ACC112 (cell line): Measurements from ENCODE around the gene AUTS2.

Experiments
- H2AFZ ChIP-seq: fragments of 200-600 bp; sonication (generic); one replicate; pipeline ENCODE4 v1.6.0; 2017; ENCODE audit warnings: antibody characterized with exemption, low read length; ENCODE audit not compliant: unreplicated experiment
- H3K27ac ChIP-seq: fragments of 200-600 bp; sonication (generic); 2 replicates; pipeline ENCODE4 v1.5.1; 2014; ENCODE audit warnings: low read depth, mild to moderate bottlenecking, antibody characterized with exemption, low read length, moderate library complexity
- H3K27me3 ChIP-seq: fragments of 200-600 bp; sonication (generic); 2 replicates; pipeline ENCODE4 v1.6.1; 2014; ENCODE audit warnings: mild to moderate bottlenecking, antibody characterized with exemption, low read length, moderate library complexity, mixed read lengths; ENCODE audit not compliant: insufficient read depth
- H3K36me3 ChIP-seq: fragments of 200-600 bp; sonication (generic); 2 replicates; pipeline ENCODE4 v1.6.1; 2016; ENCODE audit warnings: mild to moderate bottlenecking, antibody characterized with exemption, low read length, moderate library complexity, mixed read lengths; ENCODE audit not compliant: insufficient read depth
- H3K4me1 ChIP-seq: fragments of 200-600 bp; sonication (generic); one replicate; pipeline ENCODE4 v1.6.1; 2016; ENCODE audit warnings: low read length, mixed read lengths; ENCODE audit not compliant: insufficient read depth, unreplicated experiment, control insufficient read depth
- H3K4me3 ChIP-seq: fragments of 200-600 bp; sonication (generic); 2 replicates; pipeline ENCODE4 v1.5.1; 2014; ENCODE audit warnings: mild to moderate bottlenecking, low read depth, low read length
- H3K79me2 ChIP-seq: fragments of 200-600 bp; sonication (generic); one replicate; pipeline ENCODE4 v1.6.0; 2016; ENCODE audit warnings: low read length; ENCODE audit not compliant: control insufficient read depth, unreplicated experiment, insufficient read depth

AUTS2 gene

GRCh38 chr7:70410134-70410750, 812.0 kb downstream of the AUTS2 start:
- Histone ChIP-seq H3K79me2 (no peaks in the 10 kb centered on the region), H2AFZ (no peak overlapping the region), H3K4me1 (no peaks in the 10 kb centered on the region), H3K27me3 (no peaks in the 10 kb centered on the region), H3K4me3 (no peak overlapping the region), H3K36me3 (no peaks in the 10 kb centered on the region), H3K27ac (no peak overlapping the region)

DNA sequence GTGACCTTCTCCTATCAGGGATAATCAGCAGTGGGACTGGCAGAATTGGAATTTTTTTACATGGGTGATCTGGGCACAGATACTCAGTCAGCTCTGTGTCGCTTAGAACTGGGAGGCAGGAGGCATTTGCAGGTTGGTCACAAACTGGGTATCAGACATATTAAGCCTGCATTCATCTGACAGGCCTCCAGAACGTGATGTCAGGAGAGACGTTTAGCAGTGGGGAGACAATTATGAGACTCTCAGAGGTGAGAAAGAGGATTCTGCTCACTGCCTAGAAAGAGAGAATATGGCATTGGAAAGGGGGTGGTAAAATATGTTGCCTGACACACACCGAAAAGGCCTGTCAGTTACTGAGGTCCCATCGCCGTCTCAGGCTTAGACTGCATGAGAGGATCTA, 816.1 kb downstream of the AUTS2 start:
- Histone ChIP-seq H2AFZ (no peak overlapping the region), H3K4me1 (no peaks in the 10 kb centered on the region), H3K79me2 (no peaks in the 10 kb centered on the region), H3K27me3 (no peaks in the 10 kb centered on the region), H3K27ac (no peak overlapping the region), H3K36me3 (no peaks in the 10 kb centered on the region), H3K4me3 (no peak overlapping the region)

DNA sequence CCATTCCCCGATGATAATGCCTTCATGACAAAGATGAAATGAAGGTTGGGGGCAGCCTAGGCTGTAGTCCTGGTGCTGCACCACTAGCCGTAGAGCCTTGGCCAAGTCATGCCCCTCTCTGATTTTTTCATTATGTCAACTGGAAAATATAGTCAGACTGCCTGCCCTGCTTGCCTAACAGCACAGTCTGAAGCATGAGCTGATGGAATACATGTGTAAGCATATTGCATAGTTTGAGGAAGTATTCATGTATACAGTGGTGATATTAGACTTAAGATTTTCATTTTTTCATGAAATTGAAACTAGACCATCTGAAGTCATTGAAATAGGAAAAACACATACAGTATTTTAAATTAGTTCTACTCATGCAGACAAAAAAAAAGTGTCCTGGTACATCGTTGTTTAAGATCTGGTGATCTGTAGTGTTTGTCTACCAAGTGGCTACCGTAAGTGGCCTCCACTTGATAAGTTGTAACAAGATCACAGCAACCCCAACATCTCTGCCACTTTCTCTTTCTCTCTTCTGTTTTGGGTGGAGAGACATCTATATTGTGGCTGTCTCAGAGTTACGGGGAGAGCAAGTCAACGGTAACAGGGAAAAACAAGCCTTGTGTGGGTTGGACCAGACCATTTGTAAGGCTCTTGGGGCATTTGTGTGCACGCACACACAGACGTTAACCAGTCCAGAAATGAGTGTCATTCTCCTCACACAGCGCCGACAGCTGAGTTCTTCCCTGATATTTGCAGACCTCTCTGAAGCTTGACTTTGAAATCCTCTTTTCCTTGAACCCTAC, 817.1 kb downstream of the AUTS2 start:
- H3K36me3 ChIP-seq, result no peaks in the 10 kb centered on the region
- no peaks in the 10 kb centered on the region for H3K27me3 ChIP-seq
- H3K79me2 ChIP-seq, result no peaks in the 10 kb centered on the region
- no peaks in the 10 kb centered on the region for H3K4me1 ChIP-seq
- no peak overlapping the region for H3K27ac ChIP-seq
- H3K4me3 ChIP-seq, result no peak overlapping the region
- no peak overlapping the region for H2AFZ ChIP-seq

- no peaks in the 10 kb centered on the region for H3K36me3 ChIP-seq
- H3K27me3 ChIP-seq, result no peaks in the 10 kb centered on the region
- H3K27ac ChIP-seq, result no peak overlapping the region
- no peak overlapping the region for H3K4me3 ChIP-seq
- H3K4me1 ChIP-seq, result no peaks in the 10 kb centered on the region
- H3K79me2 ChIP-seq, result no peaks in the 10 kb centered on the region
- H2AFZ ChIP-seq, result no peak overlapping the region
These were observed 818.2 kb downstream of the AUTS2 start for GRCh38 chr7:70416347-70416985.

- Histone ChIP-seq H2AFZ (no peak overlapping the region), H3K4me1 (no peaks in the 10 kb centered on the region), H3K27ac (no peak overlapping the region)
These were observed 818.8 kb downstream of the AUTS2 start for GRCh38 chr7:70416986-70417655.

GRCh38 chr7:70419526-70420380, 821.5 kb downstream of the AUTS2 start:
- H3K27ac ChIP-seq, result no peak overlapping the region
- no peaks in the 10 kb centered on the region for H3K36me3 ChIP-seq
- no peaks in the 10 kb centered on the region for H3K4me1 ChIP-seq
- H3K4me3 ChIP-seq, result no peak overlapping the region
- H3K79me2 ChIP-seq, result no peaks in the 10 kb centered on the region
- H3K27me3 ChIP-seq, result no peaks in the 10 kb centered on the region
- no peak overlapping the region for H2AFZ ChIP-seq

More at GRCh38 chr7:70416986-70417655, 818.8 kb downstream of the AUTS2 start:
- Histone ChIP-seq H3K4me3 (no peak overlapping the region), H3K27me3 (no peaks in the 10 kb centered on the region), H3K36me3 (no peaks in the 10 kb centered on the region), H3K79me2 (no peaks in the 10 kb centered on the region)

DNA sequence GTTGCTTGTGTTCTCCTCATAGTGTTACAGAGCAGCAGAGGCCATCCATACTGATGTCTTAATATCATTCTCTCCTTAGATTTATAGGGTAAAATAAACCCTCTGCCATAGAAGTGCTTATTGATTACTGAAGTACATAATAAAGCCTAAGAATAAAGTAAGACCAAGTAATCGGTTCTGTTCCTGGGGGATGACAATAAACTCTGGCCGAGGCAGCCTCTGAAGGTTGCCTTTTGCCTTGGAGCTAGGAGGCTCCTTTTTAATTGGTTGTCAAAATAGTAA, 822.0 kb downstream of the AUTS2 start:
- Histone ChIP-seq H3K27me3 (no peaks in the 10 kb centered on the region), H2AFZ (no peak overlapping the region), H3K4me3 (no peak overlapping the region), H3K4me1 (no peaks in the 10 kb centered on the region), H3K79me2 (no peaks in the 10 kb centered on the region), H3K36me3 (no peaks in the 10 kb centered on the region), H3K27ac (no peak overlapping the region)

- Histone ChIP-seq H3K4me1 (no peaks in the 10 kb centered on the region), H3K4me3 (no peak overlapping the region), H2AFZ (no peak overlapping the region), H3K27ac (no peak overlapping the region), H3K79me2 (no peaks in the 10 kb centered on the region), H3K36me3 (no peaks in the 10 kb centered on the region), H3K27me3 (no peaks in the 10 kb centered on the region)
These were observed 823.0 kb downstream of the AUTS2 start for GRCh38 chr7:70421319-70421718.

DNA sequence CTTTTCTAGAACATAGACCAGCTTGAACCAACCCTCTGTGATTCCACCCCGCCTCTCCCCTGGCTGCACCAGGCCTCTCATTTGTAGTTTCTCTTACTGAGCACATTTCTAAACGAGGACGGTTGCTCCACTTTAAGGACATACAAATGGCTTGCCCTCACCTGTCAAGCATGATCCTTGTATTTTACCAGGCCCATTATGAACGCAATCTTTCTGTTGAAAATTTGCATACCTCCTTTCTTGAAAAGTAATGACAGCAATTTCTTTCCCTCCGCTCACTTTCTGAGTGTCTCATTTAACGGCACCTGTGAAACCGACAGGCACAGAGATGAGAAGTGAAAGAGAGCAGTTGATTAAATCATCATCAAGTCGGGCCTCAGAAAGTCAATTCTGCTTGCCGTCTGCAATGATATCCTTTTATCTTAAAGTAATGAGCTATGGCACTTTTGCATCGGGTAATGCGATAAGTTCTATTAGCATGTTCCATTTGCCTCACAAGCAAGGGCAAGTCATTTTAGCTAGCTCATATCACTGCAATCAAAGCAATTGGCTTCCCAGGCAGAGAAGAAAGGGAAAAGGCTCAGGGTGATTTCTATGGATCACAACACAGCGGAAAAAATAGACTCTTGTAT, 828.1 kb downstream of the AUTS2 start:
- no peak overlapping the region for H2AFZ ChIP-seq
- no peaks in the 10 kb centered on the region for H3K27me3 ChIP-seq
- H3K79me2 ChIP-seq, result no peaks in the 10 kb centered on the region
- no peaks in the 10 kb centered on the region for H3K36me3 ChIP-seq
- H3K27ac ChIP-seq, result no peak overlapping the region
- H3K4me1 ChIP-seq, result no peaks in the 10 kb centered on the region
- H3K4me3 ChIP-seq, result no peak overlapping the region

- Histone ChIP-seq H3K4me1 (no peaks in the 10 kb centered on the region), H3K27ac (no peak overlapping the region), H2AFZ (no peak overlapping the region), H3K27me3 (no peaks in the 10 kb centered on the region), H3K4me3 (no peak overlapping the region), H3K79me2 (no peaks in the 10 kb centered on the region), H3K36me3 (no peaks in the 10 kb centered on the region)
These were observed 834.3 kb downstream of the AUTS2 start for GRCh38 chr7:70432567-70433001.
